ENCODE data around the gene MOXD1. TPM values are rescaled to one million over a fixed set of nuclear protein-coding genes. Genes with fewer than 3 reads are reported as not detected.

MOXD1 gene
- total and polyA plus RNA-seq, 2 of the 8 experiments (the other 6 are each of a cell fraction or from before 2014, with no cell fraction given) = 1.6 to 3.5 TPM

DNA sequence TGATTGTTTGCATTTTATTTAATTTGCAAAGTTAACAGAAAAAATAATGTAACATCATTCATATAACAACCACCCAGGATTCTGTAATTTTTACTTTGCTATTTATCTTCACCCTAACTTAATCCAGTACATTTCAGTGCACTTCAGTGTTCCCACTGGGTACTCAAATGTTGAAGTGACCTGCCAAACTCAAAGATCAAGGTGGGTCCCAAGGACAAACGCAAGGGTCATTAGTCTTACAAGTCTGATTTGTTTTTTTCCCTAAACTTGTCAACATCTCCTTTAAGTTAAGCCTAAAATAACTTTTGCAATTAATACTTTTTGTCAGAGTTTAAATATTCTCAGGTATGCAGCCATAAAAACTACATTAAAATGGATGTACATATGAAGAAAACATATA, 53.0 kb downstream of the MOXD1 start (continued):
- TF ChIP-seq PHF8 (conservative IDR thresholded peaks at IDR 0.05; ENCODE audit: low read depth, low read length) (no peak), EP300 (IDR thresholded peaks at IDR 0.05; ENCODE audit: borderline replicate concordance in 1 of 2, low read depth in 2 of 2, low read length in 2 of 2) (no peak), JUND (IDR thresholded peaks at IDR 0.05; ENCODE audit: low read length) (no peak), RBBP5 (IDR thresholded peaks at IDR 0.05; ENCODE audit: borderline replicate concordance, low read depth, low read length) (no peak), YY1 (IDR thresholded peaks at IDR 0.05; ENCODE audit: low read depth, low read length) (no peak)
